HG03175 (cell line): ENCODE data around the gene CCNI2.

Source experiments
- ATAC-seq: cut with Tn5 transposase; IDR thresholded peaks from one replicate; pipeline ENCODE4 v1.9.1; 2021; ENCODE audit warnings: mild to moderate bottlenecking, moderate library complexity; ENCODE audit not compliant: unreplicated experiment

The CCNI2 gene

GRCh38 chr5:132749506-132749905 is 2.3 kb downstream of the CCNI2 start:
- ATAC-seq = no peak

- ATAC-seq = peak; percentile 43
These were observed 3.4 kb downstream of the CCNI2 start for GRCh38 chr5:132750471-132751230.

DNA sequence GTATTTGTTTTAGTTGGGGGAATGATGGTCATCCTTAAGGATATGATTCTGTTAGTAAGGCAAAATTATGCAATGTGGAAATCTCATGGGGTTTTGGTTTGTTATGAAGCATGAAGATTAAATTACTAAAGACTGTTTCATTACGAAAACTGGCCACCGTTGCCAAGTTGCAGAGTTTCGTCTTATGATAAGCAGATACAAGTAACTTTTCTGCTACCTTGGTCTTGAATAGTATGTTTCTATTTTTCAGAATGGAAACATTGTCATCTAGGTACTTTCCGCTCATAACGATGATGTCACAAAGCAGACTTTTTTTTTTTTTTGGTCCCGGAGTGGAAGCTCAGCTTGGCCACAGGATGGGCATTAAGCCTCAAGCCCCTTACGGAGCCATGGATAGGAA is 4.2 kb downstream of the CCNI2 start:
- ATAC-seq = peak; percentile 55

GRCh38 chr5:132751971-132752580 is 4.8 kb downstream of the CCNI2 start:
- ATAC-seq = no peak

GRCh38 chr5:132752581-132753125 is 5.4 kb downstream of the CCNI2 start:
- ATAC-seq = no peak

GRCh38 chr5:132753135-132753987 is 6.1 kb downstream of the CCNI2 start:
- ATAC-seq = no peak

GRCh38 chr5:132754111-132754510 is 6.9 kb downstream of the CCNI2 start:
- no peak for ATAC-seq

DNA sequence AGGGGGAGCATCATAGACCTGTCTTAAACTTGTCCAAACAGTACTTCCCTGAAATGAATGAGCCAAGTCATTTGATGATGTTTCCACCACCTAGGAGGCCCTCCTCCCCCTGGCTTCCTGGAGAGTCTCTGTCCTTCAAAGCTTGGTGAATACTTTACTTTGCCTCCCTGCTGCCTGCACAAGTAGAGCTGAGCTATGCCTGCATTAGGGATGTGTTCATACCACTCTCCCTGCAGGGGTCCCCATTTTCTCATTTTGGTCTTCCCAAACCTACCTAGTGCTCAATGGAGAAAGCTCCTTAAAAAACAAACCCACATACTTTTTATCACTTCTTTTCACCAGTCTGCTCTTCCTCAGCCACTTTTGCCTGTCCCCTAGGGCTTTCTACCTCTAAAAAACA is 7.7 kb downstream of the CCNI2 start:
- no peak for ATAC-seq

- ATAC-seq = no peak
These were observed 9.3 kb downstream of the CCNI2 start for GRCh38 chr5:132756542-132756941.

DNA sequence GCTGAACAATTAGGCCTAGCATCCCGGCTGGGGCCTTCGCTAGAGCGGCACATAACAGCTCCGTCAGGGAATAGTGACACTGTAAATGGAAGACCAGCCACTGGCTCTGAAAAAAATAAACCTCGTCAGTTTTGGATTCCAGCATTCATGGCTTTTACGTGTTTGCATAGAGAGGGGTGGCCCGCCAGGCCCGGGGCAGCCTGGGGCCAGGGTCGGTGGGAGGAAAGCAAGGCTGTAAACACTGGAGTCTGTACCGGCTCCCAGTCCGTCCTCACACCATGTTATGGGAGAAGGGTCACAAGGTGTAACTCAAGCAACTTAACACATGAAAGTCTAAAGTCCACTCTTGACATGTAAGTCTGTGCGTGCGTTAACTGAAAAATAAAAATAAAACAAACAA is 11.2 kb downstream of the CCNI2 start:
- no peak for ATAC-seq

DNA sequence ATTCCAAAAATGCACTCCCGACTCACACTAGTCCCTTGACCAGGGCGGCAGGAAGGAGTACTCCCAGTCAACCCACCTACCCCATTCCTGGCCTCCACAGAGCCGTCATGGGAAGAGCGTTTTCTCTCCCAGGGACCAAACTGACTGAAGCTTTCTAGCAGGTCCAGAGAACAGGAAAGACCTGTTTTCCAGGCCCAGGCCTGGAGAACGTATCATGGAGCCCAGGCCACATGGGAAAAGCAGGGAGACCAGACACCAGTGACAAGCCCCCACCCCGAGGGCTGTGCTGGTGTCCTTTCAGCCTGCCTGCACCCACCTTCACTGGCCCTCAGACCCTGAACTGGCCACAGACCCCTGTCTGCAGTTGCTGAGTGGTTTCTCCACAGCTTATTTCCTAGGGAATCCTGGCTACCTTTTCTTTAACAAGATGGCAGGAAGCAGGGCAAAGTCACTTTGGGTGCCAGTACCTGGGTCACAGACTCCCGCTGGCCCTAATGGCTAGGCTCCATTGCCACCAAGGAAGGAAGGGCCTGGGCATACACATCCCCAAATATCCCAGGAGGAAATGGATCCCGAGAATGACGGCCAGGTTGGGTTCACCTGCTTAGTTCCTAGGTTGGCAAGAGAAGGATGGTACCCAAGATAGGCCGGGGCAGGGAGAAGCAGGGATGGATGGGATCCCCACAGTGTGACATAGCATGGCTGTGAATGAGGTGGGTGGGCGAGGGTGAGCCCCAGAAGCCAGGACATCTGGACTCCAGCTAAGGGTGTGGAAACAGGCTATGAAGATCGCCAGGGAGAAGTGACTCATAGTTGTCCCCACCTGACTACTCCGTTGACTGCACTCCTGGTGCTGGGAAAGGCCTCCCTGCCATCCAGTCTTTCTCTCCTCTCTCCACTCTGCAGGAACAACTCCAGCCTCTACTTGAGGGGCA is 12.2 kb downstream of the CCNI2 start:
- no peak for ATAC-seq

- ATAC-seq = no peak
These were observed 12.8 kb downstream of the CCNI2 start for GRCh38 chr5:132760049-132760420.

GRCh38 chr5:132760601-132761317 is 13.5 kb downstream of the CCNI2 start:
- ATAC-seq = no peak

- no peak for ATAC-seq
These were observed 14.4 kb downstream of the CCNI2 start for GRCh38 chr5:132761321-132762240.

DNA sequence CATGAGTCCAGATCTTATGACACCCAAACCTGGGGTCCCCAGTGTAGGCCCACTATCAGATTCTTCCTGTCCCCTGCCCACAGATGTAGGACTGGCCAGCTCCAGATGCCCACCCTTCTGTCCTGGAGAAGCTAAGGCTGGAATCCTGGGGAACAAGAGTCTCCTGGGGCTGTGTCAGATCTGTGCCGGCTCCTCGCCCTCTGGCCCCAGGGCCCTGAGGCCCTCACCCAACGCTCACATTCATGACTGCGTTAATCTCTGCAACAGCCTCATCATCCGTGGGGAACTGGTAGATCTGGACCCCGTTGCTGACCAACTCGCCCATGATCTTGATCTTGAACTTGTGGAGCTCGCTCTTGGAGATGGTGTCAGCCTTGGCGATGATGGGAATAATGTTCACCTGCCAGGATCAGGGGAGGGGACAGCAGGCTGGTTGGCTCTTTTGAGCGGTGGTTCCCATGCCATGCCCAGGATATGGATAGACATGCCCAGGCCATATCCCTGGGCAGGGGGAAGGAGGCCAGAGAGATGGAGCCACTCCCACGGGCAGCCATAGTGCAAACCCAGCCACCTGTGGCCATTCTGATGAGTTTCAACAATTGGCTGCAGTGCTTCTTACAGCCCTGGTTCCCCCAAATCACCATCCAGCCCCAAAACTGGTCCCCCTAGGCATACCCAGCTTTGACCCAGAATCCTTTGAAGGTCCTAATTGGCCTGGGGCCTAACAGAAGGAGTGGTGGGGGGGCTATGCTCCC is 15.2 kb downstream of the CCNI2 start:
- no peak for ATAC-seq

DNA sequence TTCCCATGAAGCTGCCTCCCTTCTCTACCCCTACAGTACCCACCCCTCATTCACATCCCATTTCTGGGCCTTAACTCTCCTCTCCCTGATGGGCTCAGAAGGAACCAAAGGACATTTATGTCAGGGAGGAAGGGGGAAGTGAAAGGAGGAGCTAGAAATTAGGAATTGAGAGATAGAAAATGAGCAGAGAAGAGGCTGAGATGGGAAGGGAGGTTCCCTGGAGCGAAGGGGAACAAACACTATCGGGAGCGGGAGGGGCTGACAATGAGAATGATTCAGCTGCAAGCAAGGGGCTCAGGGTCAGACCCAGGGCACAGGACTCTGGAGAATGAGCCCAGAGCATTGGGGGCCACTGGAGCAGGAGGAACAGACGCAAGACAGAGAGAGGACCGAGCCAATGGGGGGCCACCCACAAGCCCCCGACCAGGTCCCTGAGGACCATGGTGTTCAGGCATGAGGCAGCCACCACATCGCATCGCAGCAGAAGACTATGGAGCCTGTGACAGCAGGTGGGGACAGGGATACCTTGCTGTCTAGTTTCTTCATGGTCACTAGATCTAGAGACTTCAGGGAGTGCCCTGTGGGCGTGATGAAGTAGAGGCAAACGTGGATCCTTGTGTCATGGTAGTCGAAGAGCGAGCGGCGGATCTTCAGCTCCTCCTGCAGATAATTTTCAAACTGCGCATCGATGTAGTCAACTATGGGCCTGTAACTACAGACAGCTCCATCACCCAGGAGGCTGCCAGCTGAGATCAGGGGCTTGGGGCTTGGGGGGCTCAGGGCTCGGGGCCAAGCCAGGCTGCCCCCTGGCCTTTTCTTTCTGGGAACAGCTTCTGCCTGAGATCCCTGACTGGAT is 16.2 kb downstream of the CCNI2 start:
- no peak for ATAC-seq

GRCh38 chr5:132764051-132764450 is 16.8 kb downstream of the CCNI2 start:
- ATAC-seq = no peak
